Neural cell (in vitro differentiated cells): Measurements from ENCODE around the gene NLRC5. TPM values are rescaled to one million over a fixed set of nuclear protein-coding genes. Genes with fewer than 3 reads are reported as not detected.
A peak's percentile ranks its signal among the peaks of the same experiment; 100 is the strongest.

Source experiments
- H2AFZ ChIP-seq: fragments of 200-600, 300-800 bp; sonication (generic), shearing (Covaris generic); 2 replicates; pipeline ENCODE4 v1.6.0; 2014; ENCODE audit warnings: low read depth, mild to moderate bottlenecking, antibody characterized with exemption, low read length, moderate library complexity
- H3F3A ChIP-seq: fragments of 200-600 bp; shearing (Covaris generic); 2 replicates; pipeline ENCODE4 v1.6.1; 2016; ENCODE audit warnings: mild to moderate bottlenecking, moderate library complexity, mixed read lengths, antibody characterized with exemption, low read length; ENCODE audit not compliant: insufficient read depth, poor library complexity, severe bottlenecking
- H3K27ac ChIP-seq: fragments of 200-600, 300-800 bp; sonication (generic), shearing (Covaris generic); 2 replicates; pipeline ENCODE4 v1.5.1; 2014; ENCODE audit warnings: mild to moderate bottlenecking, low read length, moderate library complexity
- H3K27me3 ChIP-seq: fragments of 300-800, 200-600 bp; sonication (generic), shearing (Covaris generic); 2 replicates; pipeline ENCODE4 v1.6.0; 2014; ENCODE audit warnings: mild to moderate bottlenecking, low read depth, low read length, moderate library complexity; ENCODE audit not compliant: insufficient read depth
- H3K36me3 ChIP-seq: fragments of 300-800, 200-600 bp; sonication (generic), shearing (Covaris generic); 2 replicates; pipeline ENCODE4 v1.5.1; 2014; ENCODE audit warnings: mild to moderate bottlenecking, antibody characterized with exemption, low read length, moderate library complexity; ENCODE audit not compliant: insufficient read depth
- H3K4me2 ChIP-seq: fragments of 300-800, 200-600 bp; sonication (generic), shearing (Covaris generic); 2 replicates; pipeline ENCODE4 v1.6.0; 2014; ENCODE audit warnings: mild to moderate bottlenecking, low read length
- H3K4me3 ChIP-seq: fragments of 300-800, 200-600 bp; sonication (generic), shearing (Covaris generic); 2 replicates; pipeline ENCODE4 v1.5.1; 2014; ENCODE audit warnings: mild to moderate bottlenecking, low read length, moderate library complexity
- H3K79me2 ChIP-seq: fragments of 200-600 bp; shearing (Covaris generic); replicated peaks from 2 replicates; pipeline ENCODE4 v1.6.0; 2014; ENCODE audit warnings: mild to moderate bottlenecking, low read length, moderate library complexity; ENCODE audit not compliant: insufficient read depth
- H3K9ac ChIP-seq: fragments of 300-800, 200-600 bp; sonication (generic), shearing (Covaris generic); 2 replicates; pipeline ENCODE4 v1.6.1; 2016; ENCODE audit warnings: mild to moderate bottlenecking, low read length, mixed read lengths
- H3K9me2 ChIP-seq: fragments of 200-600 bp; shearing (Covaris generic); 2 replicates; pipeline ENCODE4 v1.6.1; 2016; ENCODE audit warnings: mild to moderate bottlenecking, low read length, mixed read lengths; ENCODE audit not compliant: insufficient read depth
- H3K9me3 ChIP-seq: fragments of 200-600, 300-800 bp; sonication (generic), shearing (Covaris generic); 2 replicates; pipeline ENCODE4 v1.6.1; 2016; ENCODE audit warnings: mild to moderate bottlenecking, mixed run types, low read length, moderate library complexity, mixed read lengths
- H4K20me1 ChIP-seq: fragments of 200-600 bp; shearing (Covaris generic); 2 replicates; pipeline ENCODE4 v1.6.1; 2016; ENCODE audit warnings: mild to moderate bottlenecking, mixed run types; ENCODE audit not compliant: insufficient read depth
- EP300 ChIP-seq: fragments of 450-650 bp; conservative IDR thresholded peaks from 2 replicates; pipeline ENCODE4 v1.6.1; 2014; ENCODE audit warnings: antibody characterized with exemption, mild to moderate bottlenecking, moderate library complexity; ENCODE audit not compliant: poor library complexity, severe bottlenecking
- EZH2 ChIP-seq: fragments of 200-600, 300-800 bp; shearing (Covaris generic), sonication (generic); IDR thresholded peaks from 2 replicates; pipeline ENCODE4 v1.6.1; 2014; ENCODE audit warnings: antibody characterized with exemption, low read length, borderline replicate concordance, mild to moderate bottlenecking; ENCODE audit not compliant: insufficient read depth, poor library complexity, severe bottlenecking
- MXI1 ChIP-seq: fragments of 450-650 bp; conservative IDR thresholded peaks from 2 replicates; pipeline ENCODE4 v1.6.1; 2014; ENCODE audit warnings: antibody characterized with exemption, mild to moderate bottlenecking; ENCODE audit not compliant: poor library complexity, severe bottlenecking
- RAD21 ChIP-seq: fragments of 450-650 bp; conservative IDR thresholded peaks from 2 replicates; pipeline ENCODE4 v1.6.1; 2014; ENCODE audit warnings: antibody characterized with exemption, mild to moderate bottlenecking, moderate library complexity
- SMC3 ChIP-seq: fragments of 450-650 bp; conservative IDR thresholded peaks from 2 replicates; pipeline ENCODE4 v1.6.1; 2014; ENCODE audit warnings: antibody characterized with exemption, mild to moderate bottlenecking, moderate library complexity; ENCODE audit not compliant: poor library complexity
- TAF1 ChIP-seq: IDR thresholded peaks from 2 replicates; pipeline ENCODE4 v1.6.1; 2012; ENCODE audit warnings: low read depth
- polyA plus RNA-seq: library from polyadenylated mRNA; depleted of rRNA; stranded (reverse); fragments of >200 nt; gene quantifications from 2 replicates; pipeline ENCODE4 v1.2.3, GENCODE V29; 2014
- TF ChIP-seq, protein P1 (sequence below): IDR thresholded peaks from 2 replicates; pipeline ENCODE4 v1.6.1; 2012; ENCODE audit warnings: borderline replicate concordance
- TF ChIP-seq, protein P2 (sequence below): fragments of 450-650 bp; IDR thresholded peaks from 2 replicates; pipeline ENCODE4 v1.5.1; 2014; ENCODE audit warnings: antibody characterized with exemption, mild to moderate bottlenecking, moderate library complexity; ENCODE audit not compliant: poor library complexity, severe bottlenecking

NLRC5 gene
- polyA plus RNA-seq, 1 donor from 2014 or later, result not detected

DNA sequence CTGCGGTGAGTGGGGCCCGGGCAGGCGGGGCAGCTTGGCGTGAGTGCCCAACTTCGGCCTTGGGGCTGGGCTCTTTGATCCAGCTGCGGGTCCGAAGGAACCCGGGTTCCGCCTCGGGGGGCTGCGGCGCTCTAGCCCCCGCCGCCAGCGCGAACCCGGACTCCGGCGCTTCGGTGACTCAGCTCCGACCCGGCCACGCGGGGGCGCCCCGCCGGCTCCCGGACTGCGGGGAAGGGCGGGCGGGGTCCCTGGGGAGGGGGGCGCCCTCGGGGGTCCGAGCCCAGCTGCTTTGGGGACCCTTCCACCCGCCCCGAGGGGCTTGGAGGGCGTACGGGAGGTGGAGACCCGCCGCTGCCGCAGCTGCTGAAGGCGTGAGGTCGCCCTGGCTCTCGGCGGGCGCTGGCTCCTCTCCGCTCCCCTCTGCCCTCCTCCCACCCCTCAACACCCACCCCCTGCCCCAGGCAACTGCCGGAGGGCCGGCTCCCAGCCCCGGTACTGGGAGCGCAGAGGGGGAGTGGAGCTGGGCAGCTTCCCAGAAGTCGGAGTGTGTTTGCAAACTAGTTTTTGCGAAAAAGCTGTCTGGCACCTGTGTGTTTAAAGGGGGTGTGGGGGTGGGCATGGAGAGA lies 103.5 kb downstream of the NLRC5 start:
- Histone ChIP-seq H3F3A (no peaks in the 10 kb centered on the region), H3K4me3 (peak overlapping the region; percentile 66), H3K36me3 (no peaks in the 10 kb centered on the region), H3K27me3 (peaks cover 8% of the 10 kb centered on the region), H3K4me2 (no peak overlapping the region), H3K79me2 (no peaks in the 10 kb centered on the region), H3K9me2 (no peaks in the 10 kb centered on the region), H2AFZ (no peak overlapping the region), H3K9me3 (no peaks in the 10 kb centered on the region), H3K27ac (no peak overlapping the region), H4K20me1 (no peaks in the 10 kb centered on the region), H3K9ac (peak overlapping the region; percentile 61)
- TF ChIP-seq EZH2 (no peak), SMC3 (peak; percentile 24), EP300 (no peak), RAD21 (no peak), MXI1 (no peak), TAF1 (no peak)
- TF ChIP-seq, protein P1, sequence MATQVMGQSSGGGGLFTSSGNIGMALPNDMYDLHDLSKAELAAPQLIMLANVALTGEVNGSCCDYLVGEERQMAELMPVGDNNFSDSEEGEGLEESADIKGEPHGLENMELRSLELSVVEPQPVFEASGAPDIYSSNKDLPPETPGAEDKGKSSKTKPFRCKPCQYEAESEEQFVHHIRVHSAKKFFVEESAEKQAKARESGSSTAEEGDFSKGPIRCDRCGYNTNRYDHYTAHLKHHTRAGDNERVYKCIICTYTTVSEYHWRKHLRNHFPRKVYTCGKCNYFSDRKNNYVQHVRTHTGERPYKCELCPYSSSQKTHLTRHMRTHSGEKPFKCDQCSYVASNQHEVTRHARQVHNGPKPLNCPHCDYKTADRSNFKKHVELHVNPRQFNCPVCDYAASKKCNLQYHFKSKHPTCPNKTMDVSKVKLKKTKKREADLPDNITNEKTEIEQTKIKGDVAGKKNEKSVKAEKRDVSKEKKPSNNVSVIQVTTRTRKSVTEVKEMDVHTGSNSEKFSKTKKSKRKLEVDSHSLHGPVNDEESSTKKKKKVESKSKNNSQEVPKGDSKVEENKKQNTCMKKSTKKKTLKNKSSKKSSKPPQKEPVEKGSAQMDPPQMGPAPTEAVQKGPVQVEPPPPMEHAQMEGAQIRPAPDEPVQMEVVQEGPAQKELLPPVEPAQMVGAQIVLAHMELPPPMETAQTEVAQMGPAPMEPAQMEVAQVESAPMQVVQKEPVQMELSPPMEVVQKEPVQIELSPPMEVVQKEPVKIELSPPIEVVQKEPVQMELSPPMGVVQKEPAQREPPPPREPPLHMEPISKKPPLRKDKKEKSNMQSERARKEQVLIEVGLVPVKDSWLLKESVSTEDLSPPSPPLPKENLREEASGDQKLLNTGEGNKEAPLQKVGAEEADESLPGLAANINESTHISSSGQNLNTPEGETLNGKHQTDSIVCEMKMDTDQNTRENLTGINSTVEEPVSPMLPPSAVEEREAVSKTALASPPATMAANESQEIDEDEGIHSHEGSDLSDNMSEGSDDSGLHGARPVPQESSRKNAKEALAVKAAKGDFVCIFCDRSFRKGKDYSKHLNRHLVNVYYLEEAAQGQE, result no peak
- TF ChIP-seq, protein P2, sequence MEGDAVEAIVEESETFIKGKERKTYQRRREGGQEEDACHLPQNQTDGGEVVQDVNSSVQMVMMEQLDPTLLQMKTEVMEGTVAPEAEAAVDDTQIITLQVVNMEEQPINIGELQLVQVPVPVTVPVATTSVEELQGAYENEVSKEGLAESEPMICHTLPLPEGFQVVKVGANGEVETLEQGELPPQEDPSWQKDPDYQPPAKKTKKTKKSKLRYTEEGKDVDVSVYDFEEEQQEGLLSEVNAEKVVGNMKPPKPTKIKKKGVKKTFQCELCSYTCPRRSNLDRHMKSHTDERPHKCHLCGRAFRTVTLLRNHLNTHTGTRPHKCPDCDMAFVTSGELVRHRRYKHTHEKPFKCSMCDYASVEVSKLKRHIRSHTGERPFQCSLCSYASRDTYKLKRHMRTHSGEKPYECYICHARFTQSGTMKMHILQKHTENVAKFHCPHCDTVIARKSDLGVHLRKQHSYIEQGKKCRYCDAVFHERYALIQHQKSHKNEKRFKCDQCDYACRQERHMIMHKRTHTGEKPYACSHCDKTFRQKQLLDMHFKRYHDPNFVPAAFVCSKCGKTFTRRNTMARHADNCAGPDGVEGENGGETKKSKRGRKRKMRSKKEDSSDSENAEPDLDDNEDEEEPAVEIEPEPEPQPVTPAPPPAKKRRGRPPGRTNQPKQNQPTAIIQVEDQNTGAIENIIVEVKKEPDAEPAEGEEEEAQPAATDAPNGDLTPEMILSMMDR, result peak; percentile 64

DNA sequence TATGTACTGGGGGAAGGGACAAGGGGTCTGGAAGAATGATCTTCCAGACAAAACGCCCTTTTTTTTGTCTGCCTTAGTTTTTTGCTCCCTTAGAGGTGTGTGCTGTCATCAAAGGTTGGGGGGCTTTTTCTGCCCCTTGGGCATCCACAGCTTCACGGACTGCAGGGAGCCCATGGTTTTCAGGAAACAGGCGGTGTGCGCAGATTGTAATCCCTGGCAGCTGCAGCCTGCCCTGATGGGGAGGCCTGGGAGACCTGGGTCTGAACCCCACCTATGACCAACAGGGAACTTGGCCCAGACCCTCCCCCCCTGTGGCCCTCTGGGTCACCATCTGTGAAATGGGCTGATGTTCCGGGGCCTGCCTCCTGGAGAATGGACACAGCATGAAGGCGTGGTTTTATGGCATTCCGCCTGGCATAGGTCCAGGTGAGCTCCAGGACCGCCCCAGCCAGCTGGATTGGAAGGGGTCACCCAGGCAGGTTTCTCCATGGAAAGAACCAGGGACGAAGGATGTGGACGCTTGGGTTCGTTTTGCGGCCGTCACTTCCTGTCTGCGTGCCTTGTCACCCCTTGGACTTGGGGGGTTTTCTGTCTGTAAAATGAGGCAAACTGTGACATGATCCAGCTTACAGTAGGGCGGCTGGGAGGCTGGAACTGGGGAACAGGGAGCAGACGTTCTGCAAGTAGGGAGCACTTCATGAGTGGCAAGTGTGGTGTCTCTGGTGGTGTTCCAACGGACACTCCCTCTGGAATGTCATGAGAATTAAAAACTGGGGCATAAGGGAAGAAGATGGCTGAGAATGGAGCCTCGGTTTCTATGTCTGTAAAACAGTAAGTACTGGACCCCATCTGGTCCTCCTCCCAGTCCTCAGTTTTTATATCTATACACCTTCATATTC lies 104.6 kb downstream of the NLRC5 start:
- H3K9ac ChIP-seq, result peak overlapping the region; percentile 61

More for the DNA sequence above, 104.6 kb downstream of the NLRC5 start:
- Histone ChIP-seq H3K36me3 (no peaks in the 10 kb centered on the region), H3K27me3 (peaks cover 8% of the 10 kb centered on the region), H3K9me3 (no peaks in the 10 kb centered on the region), H4K20me1 (no peaks in the 10 kb centered on the region), H3K4me3 (peak overlapping the region; percentile 66), H2AFZ (no peak overlapping the region), H3K4me2 (no peak overlapping the region), H3K79me2 (no peaks in the 10 kb centered on the region), H3K27ac (no peak overlapping the region), H3F3A (no peaks in the 10 kb centered on the region), H3K9me2 (no peaks in the 10 kb centered on the region)
- TF ChIP-seq MXI1 (no peak), TAF1 (no peak), EP300 (no peak), SMC3 (no peak), RAD21 (no peak)
